ENCODE measurements around the gene SSU72.
"Not testable (repeated sequence)": the region's sequence is repeated elsewhere in the genome, so short reads cannot be mapped to it uniquely, and the experiment has no call there.

The SSU72 gene

DNA sequence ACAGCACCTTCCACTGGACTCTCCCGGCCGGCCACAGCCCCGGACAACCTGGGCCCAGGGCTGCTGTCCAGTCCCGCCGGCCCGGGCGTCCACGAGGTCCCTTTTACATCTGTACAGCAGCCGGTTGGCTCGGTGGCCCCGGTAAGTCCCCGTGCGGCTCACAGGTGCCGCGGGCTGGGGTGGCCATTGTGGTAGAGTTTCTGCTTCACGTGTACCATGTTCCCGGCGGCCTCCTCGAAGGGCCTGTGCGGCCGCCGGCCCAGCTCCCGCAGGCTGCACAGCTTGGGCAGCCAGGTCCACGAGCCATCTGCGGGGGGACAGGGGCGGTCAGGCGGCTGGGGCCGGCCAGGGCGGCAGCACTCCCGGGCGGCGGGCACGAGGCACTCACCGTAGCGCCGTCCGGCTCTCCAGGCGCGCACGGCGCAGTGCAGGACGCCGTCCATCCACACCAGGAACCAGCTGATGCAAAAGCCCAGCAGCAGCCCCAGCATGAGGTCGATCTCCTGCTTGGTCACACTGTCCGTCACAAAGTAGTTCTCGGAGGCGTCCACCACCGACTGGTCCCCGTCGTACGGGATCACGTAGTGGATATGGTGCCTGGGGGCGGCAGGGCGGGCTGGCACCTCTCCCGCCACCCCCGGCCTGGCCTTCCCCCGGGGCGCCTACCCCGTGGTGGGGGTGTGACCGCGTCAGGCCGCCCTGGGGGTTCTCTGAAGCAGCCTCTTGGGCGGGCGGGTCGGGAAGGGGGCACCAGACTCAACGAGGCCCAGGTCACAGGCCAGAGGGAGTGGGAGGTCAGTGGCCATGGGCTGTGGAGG, 39.3 kb downstream of the SSU72 start:
- H3K9ac ChIP-seq (ENCODE audit: low read length) = no peak overlapping the region
- H3F3A ChIP-seq (ENCODE audit: insufficient read depth) = no peaks in the 10 kb centered on the region; the same call in 1 of the 2 replicates
- no peak overlapping the region for H3K27ac ChIP-seq (ENCODE audit: low read depth, low read length)
- no peaks in the 10 kb centered on the region for H3K27me3 ChIP-seq (ENCODE audit: low read length)
- no peaks in the 10 kb centered on the region for H3K9me3 ChIP-seq (ENCODE audit: insufficient read depth, low read length)
- TF ChIP-seq, protein P1, sequence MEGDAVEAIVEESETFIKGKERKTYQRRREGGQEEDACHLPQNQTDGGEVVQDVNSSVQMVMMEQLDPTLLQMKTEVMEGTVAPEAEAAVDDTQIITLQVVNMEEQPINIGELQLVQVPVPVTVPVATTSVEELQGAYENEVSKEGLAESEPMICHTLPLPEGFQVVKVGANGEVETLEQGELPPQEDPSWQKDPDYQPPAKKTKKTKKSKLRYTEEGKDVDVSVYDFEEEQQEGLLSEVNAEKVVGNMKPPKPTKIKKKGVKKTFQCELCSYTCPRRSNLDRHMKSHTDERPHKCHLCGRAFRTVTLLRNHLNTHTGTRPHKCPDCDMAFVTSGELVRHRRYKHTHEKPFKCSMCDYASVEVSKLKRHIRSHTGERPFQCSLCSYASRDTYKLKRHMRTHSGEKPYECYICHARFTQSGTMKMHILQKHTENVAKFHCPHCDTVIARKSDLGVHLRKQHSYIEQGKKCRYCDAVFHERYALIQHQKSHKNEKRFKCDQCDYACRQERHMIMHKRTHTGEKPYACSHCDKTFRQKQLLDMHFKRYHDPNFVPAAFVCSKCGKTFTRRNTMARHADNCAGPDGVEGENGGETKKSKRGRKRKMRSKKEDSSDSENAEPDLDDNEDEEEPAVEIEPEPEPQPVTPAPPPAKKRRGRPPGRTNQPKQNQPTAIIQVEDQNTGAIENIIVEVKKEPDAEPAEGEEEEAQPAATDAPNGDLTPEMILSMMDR (IDR thresholded peaks at IDR 0.05; ENCODE audit: insufficient read depth, low read length, poor library complexity, severe bottlenecking) = no peak
- TF ChIP-seq EZH2phosphoT487 (conservative IDR thresholded peaks at IDR 0.05; ENCODE audit: low read length) = no peak
- H3K4me2 ChIP-seq (ENCODE audit: low read depth, low read length, poor library complexity, severe bottlenecking) = no peak overlapping the region
- H4K20me1 ChIP-seq (ENCODE audit: low read depth, low read length) = no peaks in the 10 kb centered on the region; the same call in 1 of the 2 replicates
- H2AFZ ChIP-seq (ENCODE audit: low read depth, low read length, severe bottlenecking) = no peak overlapping the region
- no peaks in the 10 kb centered on the region for H3K79me2 ChIP-seq (ENCODE audit: insufficient read depth, low read length)
- no peaks in the 10 kb centered on the region for H3K9me2 ChIP-seq (replicated peaks; ENCODE audit: insufficient read depth, low read length)
- no peak overlapping the region for H3K4me3 ChIP-seq (ENCODE audit: insufficient read depth, low read length, poor library complexity, severe bottlenecking)
- no peaks in the 10 kb centered on the region for H3K36me3 ChIP-seq (ENCODE audit: low read length)

GRCh38 chr1:1534401-1535154, 40.1 kb downstream of the SSU72 start:
- no peaks in the 10 kb centered on the region for H3K27me3 ChIP-seq (ENCODE audit: low read length)
- no peak overlapping the region for H3K27ac ChIP-seq (ENCODE audit: low read depth, low read length)
- no peaks in the 10 kb centered on the region for H3K36me3 ChIP-seq (ENCODE audit: low read length)
- H3K9me3 ChIP-seq (ENCODE audit: insufficient read depth, low read length) = no peaks in the 10 kb centered on the region
- no peak overlapping the region for H3K4me2 ChIP-seq (ENCODE audit: low read depth, low read length, poor library complexity, severe bottlenecking)
- H3K9ac ChIP-seq (ENCODE audit: low read length) = no peak overlapping the region
- H3K79me2 ChIP-seq (ENCODE audit: insufficient read depth, low read length) = no peaks in the 10 kb centered on the region
- no peaks in the 10 kb centered on the region for H3K9me2 ChIP-seq (replicated peaks; ENCODE audit: insufficient read depth, low read length)
- H2AFZ ChIP-seq (ENCODE audit: low read depth, low read length, severe bottlenecking) = no peak overlapping the region
- no peaks in the 10 kb centered on the region; the same call in 1 of the 2 replicates for H3F3A ChIP-seq (ENCODE audit: insufficient read depth)
- TF ChIP-seq, protein P1 (IDR thresholded peaks at IDR 0.05; ENCODE audit: insufficient read depth, low read length, poor library complexity, severe bottlenecking) = no peak
- no peak for TF ChIP-seq EZH2phosphoT487 (conservative IDR thresholded peaks at IDR 0.05; ENCODE audit: low read length)
- no peak overlapping the region for H3K4me3 ChIP-seq (ENCODE audit: insufficient read depth, low read length, poor library complexity, severe bottlenecking)
- no peaks in the 10 kb centered on the region; the same call in 1 of the 2 replicates for H4K20me1 ChIP-seq (ENCODE audit: low read depth, low read length)

DNA sequence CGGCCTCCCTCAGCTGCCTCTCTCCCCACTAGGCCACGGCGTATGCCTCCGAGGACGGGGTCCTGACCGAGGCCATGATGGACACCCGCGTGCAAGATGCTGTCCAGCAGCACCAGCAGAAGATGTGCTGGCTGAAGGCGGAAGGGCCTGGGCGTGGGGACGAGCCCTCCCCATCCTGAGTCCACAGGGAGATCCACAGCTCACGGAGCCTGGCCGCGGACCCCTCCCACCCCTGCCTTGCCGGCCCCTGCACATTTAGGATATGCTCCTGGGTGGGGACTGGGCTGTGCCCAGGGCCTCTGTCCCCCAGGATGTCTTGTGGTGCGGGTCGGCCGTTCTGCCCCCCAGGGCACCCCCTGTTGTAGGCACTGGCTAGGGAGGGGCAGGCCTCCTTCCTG, 40.8 kb downstream of the SSU72 start:
- not testable (repeated sequence) for H2AFZ ChIP-seq (ENCODE audit: low read depth, low read length, severe bottlenecking); H3K27ac ChIP-seq (ENCODE audit: low read depth, low read length); H3K4me2 ChIP-seq (ENCODE audit: low read depth, low read length, poor library complexity, severe bottlenecking); H3K9me2 ChIP-seq (replicated peaks; ENCODE audit: insufficient read depth, low read length); H3K9ac ChIP-seq (ENCODE audit: low read length); H3F3A ChIP-seq (ENCODE audit: insufficient read depth); H3K79me2 ChIP-seq (ENCODE audit: insufficient read depth, low read length); H3K27me3 ChIP-seq (ENCODE audit: low read length); H3K4me3 ChIP-seq (ENCODE audit: insufficient read depth, low read length, poor library complexity, severe bottlenecking); H3K36me3 ChIP-seq (ENCODE audit: low read length); H4K20me1 ChIP-seq (ENCODE audit: low read depth, low read length); H3K9me3 ChIP-seq (ENCODE audit: insufficient read depth, low read length)

DNA sequence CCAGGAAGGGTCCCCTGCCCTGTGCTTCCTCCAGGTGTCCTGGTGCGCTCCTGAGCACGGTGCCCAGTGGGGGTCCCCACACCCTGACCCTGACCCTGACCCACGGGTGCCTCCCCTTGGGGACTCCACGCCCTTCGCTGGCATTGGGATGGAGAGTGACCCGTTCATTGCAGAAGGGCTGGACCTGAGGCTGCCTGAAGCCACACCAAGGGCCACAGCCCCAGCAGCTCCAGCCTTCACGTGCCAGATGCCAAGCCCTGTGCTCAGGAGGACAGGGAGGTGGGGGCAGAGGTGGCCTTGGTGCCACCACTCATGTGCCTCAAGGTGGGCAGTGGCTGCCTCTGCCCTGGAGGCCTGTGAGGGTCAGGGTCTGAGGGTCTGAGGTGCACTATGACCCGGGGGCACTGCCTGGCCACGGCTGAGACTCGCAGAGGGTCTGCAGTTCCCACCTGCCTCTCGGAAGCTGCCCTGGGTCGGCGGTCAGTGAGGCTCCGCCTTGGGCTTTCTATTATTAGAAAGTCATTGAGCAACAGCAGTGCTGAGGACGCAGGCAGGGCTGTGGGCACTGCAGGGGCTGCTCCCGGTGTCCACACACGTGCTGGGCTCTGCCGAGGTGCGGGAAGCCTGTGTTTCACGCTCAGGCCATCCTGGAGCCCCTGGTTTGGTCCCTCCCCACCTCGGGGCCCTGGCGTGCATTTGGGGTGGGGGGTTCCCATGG, 41.3 kb downstream of the SSU72 start:
- not testable (repeated sequence) for H3K4me3 ChIP-seq (ENCODE audit: insufficient read depth, low read length, poor library complexity, severe bottlenecking); H3K27me3 ChIP-seq (ENCODE audit: low read length); H3K27ac ChIP-seq (ENCODE audit: low read depth, low read length); H3K9me2 ChIP-seq (replicated peaks; ENCODE audit: insufficient read depth, low read length); H4K20me1 ChIP-seq (ENCODE audit: low read depth, low read length); H2AFZ ChIP-seq (ENCODE audit: low read depth, low read length, severe bottlenecking); H3K9ac ChIP-seq (ENCODE audit: low read length); H3K4me2 ChIP-seq (ENCODE audit: low read depth, low read length, poor library complexity, severe bottlenecking); H3K9me3 ChIP-seq (ENCODE audit: insufficient read depth, low read length); H3F3A ChIP-seq (ENCODE audit: insufficient read depth); H3K79me2 ChIP-seq (ENCODE audit: insufficient read depth, low read length); H3K36me3 ChIP-seq (ENCODE audit: low read length)
